ENCODE data around the gene USP24.
"Not testable (repeated sequence)": the region's sequence is repeated elsewhere in the genome, so short reads cannot be mapped to it uniquely, and the experiment has no call there.

The USP24 gene

GRCh38 chr1:55154616-55155015 is 60.5 kb downstream of the USP24 start:
- no peak for DNase-seq

GRCh38 chr1:55153031-55153430 is 62.1 kb downstream of the USP24 start:
- no peak for DNase-seq

- DNase-seq: no peak
Observed at GRCh38 chr1:55150880-55151588, 64.1 kb downstream of the USP24 start.

- no peak for DNase-seq
Observed at GRCh38 chr1:55148676-55149075, 66.5 kb downstream of the USP24 start.

- no peak for DNase-seq
Observed at GRCh38 chr1:55147524-55147923, 67.6 kb downstream of the USP24 start.

GRCh38 chr1:55146781-55147180 is 68.4 kb downstream of the USP24 start:
- no peak for DNase-seq

GRCh38 chr1:55144886-55145285 is 70.3 kb downstream of the USP24 start:
- DNase-seq: no peak

- DNase-seq: no peak
Observed at GRCh38 chr1:55143684-55144083, 71.5 kb downstream of the USP24 start.

GRCh38 chr1:55141295-55141893 is 73.8 kb downstream of the USP24 start:
- DNase-seq: no peak

GRCh38 chr1:55140546-55140983 is 74.6 kb downstream of the USP24 start:
- DNase-seq: peak; percentile 30 to 61 (median 51)

- DNase-seq: no peak
Observed at GRCh38 chr1:55140137-55140536, 75.0 kb downstream of the USP24 start.

- no peak for DNase-seq
Observed at GRCh38 chr1:55138823-55139222, 76.3 kb downstream of the USP24 start.

- no peak for DNase-seq
Observed at GRCh38 chr1:55134152-55134808, 80.9 kb downstream of the USP24 start.

GRCh38 chr1:55131801-55132200 is 83.4 kb downstream of the USP24 start:
- no peak for DNase-seq

- no peak for DNase-seq
Observed at GRCh38 chr1:55131218-55131617, 83.9 kb downstream of the USP24 start.

- no peak for DNase-seq
Observed at GRCh38 chr1:55129194-55129728, 85.9 kb downstream of the USP24 start.

GRCh38 chr1:55128418-55128995 is 86.7 kb downstream of the USP24 start:
- DNase-seq: no peak

- no peak for DNase-seq
Observed at GRCh38 chr1:55127827-55128343, 87.3 kb downstream of the USP24 start.

GRCh38 chr1:55124470-55124869 is 90.7 kb downstream of the USP24 start:
- no peak for DNase-seq

- DNase-seq: no peak
Observed at GRCh38 chr1:55120538-55120937, 94.6 kb downstream of the USP24 start.

- DNase-seq: no peak
Observed at GRCh38 chr1:55118651-55119329, 96.4 kb downstream of the USP24 start.

GRCh38 chr1:55117941-55118340 is 97.2 kb downstream of the USP24 start:
- DNase-seq: no peak

GRCh38 chr1:55109005-55109404 is 106.2 kb downstream of the USP24 start:
- not testable (repeated sequence) for DNase-seq
